K562 (cell line): ENCODE results near the gene HSBP1L1. TPM values are rescaled to one million over a fixed set of nuclear protein-coding genes. Genes with fewer than 3 reads are reported as not detected.

ENCODE experiments used
- ATAC-seq: fragments of 200-7000 bp; cut with Tn5 transposase; 3 replicates; pipeline ENCODE4 v1.9.1; 2020; ENCODE audit warnings: moderate library complexity
- BruUV-seq: library from RNA; stranded (reverse); fragments of 400-500 nt; replicated peaks from 2 replicates; lab custom pipeline; 2021; lab: Mats Ljungman, UMichigan
- CTCF ChIA-PET: fragments of 300-600 bp; formaldehyde crosslinking; extraction: SDS; loops from one replicate; lab custom pipeline; 2021; ENCODE audit warnings: low intra/inter-chr PET ratio; lab: Yijun Ruan, JAX
- POLR2A ChIA-PET: fragments of 300-600, 350-650 bp; sonication (Branson Sonifier 250); formaldehyde crosslinking; extraction: SDS; loops from one replicate; lab custom pipeline; 2021; ENCODE audit warnings: antibody characterized with exemption, inconsistent platforms; lab: Yijun Ruan, JAX
- DNase-seq, 4 experiments: peaks; one replicate each; pipeline versions ENCODE4 v3.0.0 to v3.0.0-alpha.2; 2011 to 2018; ENCODE audit warnings: low spot score in 3 of 4, mixed read lengths in 3 of 4; ENCODE audit errors: extremely low read depth in 1 of 4
- FAIRE-seq: peaks from 2 replicates; lab custom pipeline; 2011; peaks lifted over from hg19 to GRCh38; lab: Jason Lieb, UNC
- H2AFZ ChIP-seq: 2 replicates; pipeline ENCODE4 v1.6.0; 2011; ENCODE audit warnings: low read depth, low read length, control low read depth, inconsistent platforms
- H3K27ac ChIP-seq: fragments of 200-600 bp; 3 replicates; pipeline ENCODE4 v1.8.0; 2011; ENCODE audit warnings: low read depth, mild to moderate bottlenecking, control low read depth, inconsistent platforms, low read length, moderate library complexity, mixed read lengths; ENCODE audit errors: extremely low read depth
- H3K27me3 ChIP-seq, 2 experiments: fragments of 300-600 bp in 1 of 2; 2 replicates in 1 of 2; 3 replicates in 1 of 2; pipeline versions ENCODE4 v1.6.0 to v1.8.0; 2011; ENCODE audit warnings: inconsistent platforms in 2 of 2, low read length in 2 of 2, mild to moderate bottlenecking in 1 of 2, mixed read lengths in 1 of 2, moderate library complexity in 1 of 2; ENCODE audit not compliant: control insufficient read depth in 2 of 2, insufficient read depth in 2 of 2
- H3K36me3 ChIP-seq: fragments of 300-600 bp; 3 replicates; pipeline ENCODE4 v1.8.0; 2011; ENCODE audit warnings: mild to moderate bottlenecking, low read length, inconsistent platforms; ENCODE audit not compliant: control insufficient read depth, insufficient read depth
- H3K4me1 ChIP-seq, 2 experiments: fragments of 200-600 bp in 1 of 2; replicated peaks in 1 of 2; 2 replicates in 1 of 2; 3 replicates in 1 of 2; pipeline versions ENCODE4 v1.5.1 to v1.8.0; 2011; ENCODE audit warnings: inconsistent platforms in 2 of 2, low read length in 2 of 2, mild to moderate bottlenecking in 1 of 2, mixed read lengths in 1 of 2, moderate library complexity in 1 of 2; ENCODE audit not compliant: control insufficient read depth in 2 of 2, insufficient read depth in 2 of 2
- H3K4me2 ChIP-seq: 2 replicates; pipeline ENCODE4 v1.6.1; 2011; ENCODE audit warnings: low read length, control low read depth, inconsistent platforms, mixed read lengths; ENCODE audit not compliant: insufficient read depth
- H3K4me3 ChIP-seq: fragments of 200-600 bp; sonication (generic), shearing (Covaris generic); 2 replicates; pipeline ENCODE4 v1.5.1; 2016; ENCODE audit warnings: control low read depth, inconsistent platforms
- H3K79me2 ChIP-seq: fragments of 200-600 bp; 3 replicates; pipeline ENCODE4 v1.8.0; 2011; ENCODE audit warnings: low read length, inconsistent platforms; ENCODE audit not compliant: control insufficient read depth, insufficient read depth
- H3K9ac ChIP-seq, 2 experiments: 2 replicates each; pipeline versions ENCODE4 v1.6.0 to v1.6.1; 2011; ENCODE audit warnings: low read depth in 2 of 2, low read length in 2 of 2, control low read depth in 1 of 2, inconsistent platforms in 1 of 2, mild to moderate bottlenecking in 1 of 2, mixed read lengths in 1 of 2; ENCODE audit not compliant: insufficient read depth in 1 of 2
- H3K9me1 ChIP-seq: one replicate; pipeline ENCODE4 v1.6.0; 2011; ENCODE audit warnings: inconsistent platforms, mild to moderate bottlenecking, low read length, moderate library complexity; ENCODE audit not compliant: control insufficient read depth, insufficient read depth
- H3K9me3 ChIP-seq: replicated peaks from 2 replicates; pipeline ENCODE4 v1.5.1; 2011; ENCODE audit warnings: low read depth, low read length, inconsistent platforms; ENCODE audit not compliant: control insufficient read depth, insufficient read depth
- H4K20me1 ChIP-seq: replicated peaks from 2 replicates; pipeline ENCODE4 v1.6.1; 2011; ENCODE audit warnings: low read length, inconsistent platforms, mixed read lengths; ENCODE audit not compliant: control insufficient read depth, insufficient read depth
- ARID2 ChIP-seq: fragments of 450-650 bp; IDR thresholded peaks from 2 replicates; pipeline ENCODE4 v1.6.1; 2017; ENCODE audit warnings: antibody characterized with exemption, mild to moderate bottlenecking
- DMBX1 ChIP-seq: fragments of 250-450 bp; sonication (Bioruptor Pico); IDR thresholded peaks from 2 replicates; pipeline ENCODE4 v1.8.0; 2022; ENCODE audit warnings: inconsistent platforms, mild to moderate bottlenecking, moderate library complexity, borderline replicate concordance
- E2F8 ChIP-seq: fragments of 450-650 bp; IDR thresholded peaks from 2 replicates; pipeline ENCODE4 v1.7.1; 2018; ENCODE audit warnings: mild to moderate bottlenecking, low read depth; ENCODE audit not compliant: partially characterized antibody
- ETV6 ChIP-seq, 3 experiments: fragments of 150-350 bp in 1 of 3; sonication (generic) in 1 of 3; formaldehyde crosslinking in 1 of 3; IDR thresholded peaks; 2 replicates each; pipeline versions ENCODE4 v1.6.1 to v1.8.0; 2014 to 2022; ENCODE audit warnings: borderline replicate concordance in 2 of 3, low read depth in 2 of 3, antibody characterized with exemption in 1 of 3, low read length in 1 of 3, mild to moderate bottlenecking in 1 of 3, missing genetic modification reagents in 1 of 3
- GATA2 ChIP-seq: sonication (generic); formaldehyde crosslinking; IDR thresholded peaks from 2 replicates; pipeline ENCODE4 v1.4.0; 2020; ENCODE audit warnings: mild to moderate bottlenecking, missing genetic modification reagents
- KDM4B ChIP-seq, 2 experiments: fragments of 450-650 bp in 1 of 2; sonication (generic) in 1 of 2; IDR thresholded peaks; 2 replicates each; pipeline ENCODE4 v1.6.1; 2016 to 2017; ENCODE audit warnings: borderline replicate concordance in 2 of 2, antibody characterized with exemption in 1 of 2, low read depth in 1 of 2, mild to moderate bottlenecking in 1 of 2
- MAZ ChIP-seq, 2 experiments: fragments of 450-650 bp in 1 of 2; sonication (generic) in 1 of 2; formaldehyde crosslinking; IDR thresholded peaks in 1 of 2; conservative IDR thresholded peaks in 1 of 2; 2 replicates each; pipeline versions ENCODE4 v1.4.0 to v1.5.0; 2020; ENCODE audit warnings: mild to moderate bottlenecking in 1 of 2, missing genetic modification reagents in 1 of 2
- NR3C1 ChIP-seq: sonication (generic); formaldehyde crosslinking; IDR thresholded peaks from 2 replicates; pipeline ENCODE4 v1.8.1; 2022; ENCODE audit warnings: missing genetic modification reagents
- STAT6 ChIP-seq: sonication (generic); formaldehyde crosslinking; IDR thresholded peaks from 2 replicates; pipeline ENCODE4 v1.8.1; 2023; ENCODE audit warnings: mild to moderate bottlenecking, missing genetic modification reagents
- TAF9B ChIP-seq: fragments of 450-650 bp; IDR thresholded peaks from 2 replicates; pipeline ENCODE4 v1.6.1; 2018; ENCODE audit warnings: mild to moderate bottlenecking; ENCODE audit not compliant: partially characterized antibody
- U2AF2 ChIP-seq: fragments of 200-400 bp; formaldehyde crosslinking; optimal IDR thresholded peaks from 2 replicates; pipeline ENCODE3; 2017; ENCODE audit warnings: low read depth, mild to moderate bottlenecking, low read length
- ZNF174 ChIP-seq: fragments of 250-450 bp; sonication (Bioruptor Pico); IDR thresholded peaks from 2 replicates; pipeline ENCODE4 v1.4.0; 2020; ENCODE audit warnings: mild to moderate bottlenecking
- ZNF23 ChIP-seq: fragments of 250-450 bp; sonication (Bioruptor Pico); IDR thresholded peaks from 2 replicates; pipeline ENCODE4 v1.4.0; 2020; ENCODE audit warnings: mild to moderate bottlenecking
- ZNF232 ChIP-seq: sonication (generic); formaldehyde crosslinking; IDR thresholded peaks from 2 replicates; pipeline ENCODE4 v1.8.0; 2022; ENCODE audit warnings: mild to moderate bottlenecking, missing genetic modification reagents
- WGBS: fragments of 100-300 bp; shearing (Covaris generic); methylation state at CpG from one replicate; pipeline ENCODE4 v1.1.6; 2016; ENCODE audit warnings: low coverage, mixed read lengths; ENCODE audit not compliant: insufficient coverage; ENCODE audit errors: missing lambda C conversion rate; 5-methylcytosine and 5-hydroxymethylcytosine counted together
- in situ Hi-C: fragments of 300-500 bp; cut with MboI; formaldehyde crosslinking; loops from 4 replicates; pipeline ENCODE4 v1.15.0; 2018; ENCODE audit warnings: inconsistent platforms, mixed read lengths
- intact Hi-C: fragments of 100-400 bp; cut with micrococcal nuclease; formaldehyde crosslinking; loops from 2 replicates; pipeline ENCODE4 v1.14.2; 2022
- polyA plus RNA-seq, 8 experiments: library from polyadenylated mRNA; depleted of rRNA in 4 of 8; stranded (reverse) in 5 of 8; unstranded in 3 of 8; fragments of >200 nt; fragmentation: Nextera tagmentation in 2 of 8; fragmentation: Illumina TruSeq in 1 of 8; extraction: Ambion mirVana in 2 of 8; extraction: Trizol in 1 of 8; gene quantifications; 2 replicates each; pipeline versions ENCODE4 v1.2.1 to v1.2.3, GENCODE V29; 2011 to 2014; ENCODE audit warnings: inconsistent platforms in 1 of 8, missing spikeins in 1 of 8
- total RNA-seq, 7 experiments: library from RNA; depleted of rRNA in 6 of 7; stranded (reverse); fragments of >200 nt in 6 of 7; fragmentation: Illumina TruSeq in 2 of 7; extraction: Trizol in 2 of 7; gene quantifications; 2 replicates each; pipeline versions ENCODE4 v1.2.1 to v1.2.3, GENCODE V29; 2011 to 2021; ENCODE audit warnings: low replicate concordance in 1 of 7

HSBP1L1 gene
- total and polyA plus RNA-seq, 9 of the 15 experiments (the other 6 are each of a cell fraction or from before 2014, with no cell fraction given) = 0.24 to 0.36 TPM; not detected in 7

- Histone ChIP-seq H3K27ac (no peak overlapping the region), H3K9me3 (no peaks in the 10 kb centered on the region), H3K9me1 (no peaks in the 10 kb centered on the region), H4K20me1 (peaks cover 16% of the 10 kb centered on the region), H3K4me1 (peaks cover 9 to 43% of the 10 kb centered on the region in 2 experiments; a peak in 4 of 5 replicates), H3K79me2 (peaks cover 6% of the 10 kb centered on the region; the same call in 1 of the 3 replicates), H2AFZ (no peak overlapping the region), H3K9ac (peak overlapping the region in 1 of 2 experiments; percentile 58; a peak in 1 of 4 replicates), H3K4me2 (no peak overlapping the region), H3K27me3 (no peaks in the 10 kb centered on the region), H3K36me3 (peaks cover 4% of the 10 kb centered on the region), H3K4me3 (no peak overlapping the region)
- in situ Hi-C loops = no loop called here
- WGBS = 83% methylated on average over 6 of the region's 17 CpGs
- ChIA-PET POLR2A (no interaction called here), CTCF (no interaction called here)
- intact Hi-C loops = no loop called here
- DNase-seq (no peak), FAIRE-seq (no peak), ATAC-seq (no peak)
- BruUV-seq = no TSS peak
- no peak for TF ChIP-seq DMBX1 (CRISPR knock-in tag)
- no peak for TF ChIP-seq NR3C1 (CRISPR knock-in tag)
- TF ChIP-seq ZNF232 (CRISPR knock-in tag) = no peak
- no peak for TF ChIP-seq U2AF2
- no peak for TF ChIP-seq TAF9B
- no peak for TF ChIP-seq ARID2
- no peak for TF ChIP-seq MAZ (CRISPR knock-in tag; conservative IDR thresholded peaks at IDR 0.05 in 1 of 2, IDR thresholded peaks at IDR 0.05 in 1 of 2)
- TF ChIP-seq KDM4B (IDR thresholded peaks at IDR 0.05; ENCODE audit: borderline replicate concordance in 2 of 2, low read depth in 1 of 2) = no peak
- TF ChIP-seq STAT6 (CRISPR knock-in tag) = no peak
- no peak for TF ChIP-seq ZNF23 (CRISPR knock-in tag)
- TF ChIP-seq E2F8 = no peak
- TF ChIP-seq GATA2 = no peak
- TF ChIP-seq ZNF174 = no peak
- no peak for TF ChIP-seq ETV6 (IDR thresholded peaks at IDR 0.05; ENCODE audit: borderline replicate concordance in 1 of 2, low read depth in 2 of 2, low read length in 1 of 2)
- TF ChIP-seq ETV6 (CRISPR knock-in tag; IDR thresholded peaks at IDR 0.05; ENCODE audit: borderline replicate concordance) = no peak
Measured at GRCh38 chr18:79945118-79946042, 19.1 kb upstream of the HSBP1L1 start.
